HL-60 (cell line): ENCODE results near the gene NLRP3.
A peak's percentile ranks its signal among the peaks of the same experiment; 100 is the strongest.

ENCODE experiments used
- DNase-seq, 2 experiments: peaks; one replicate each; pipeline ENCODE4 v3.0.0-alpha.2; 2010 to 2020; ENCODE audit warnings: low read depth in 1 of 2, low spot score in 1 of 2
- H3K27ac ChIP-seq: fragments of 250-450 bp; sonication (Bioruptor Pico); replicated peaks from 2 replicates; pipeline ENCODE4 v1.5.1; 2020; ENCODE audit warnings: mild to moderate bottlenecking, moderate library complexity
- H3K27me3 ChIP-seq: fragments of 250-450 bp; sonication (Bioruptor Pico); 2 replicates; pipeline ENCODE4 v1.5.1; 2021; ENCODE audit warnings: mild to moderate bottlenecking, moderate library complexity; ENCODE audit not compliant: insufficient read depth, poor library complexity, severe bottlenecking
- H3K4me3 ChIP-seq: replicated peaks from 2 replicates; pipeline ENCODE4 v1.5.1; 2011; ENCODE audit warnings: mild to moderate bottlenecking, control low read depth, low read length; ENCODE audit not compliant: insufficient read depth
- CTCF ChIP-seq: IDR thresholded peaks from one replicate; pipeline ENCODE4 v1.5.1; 2011; ENCODE audit warnings: low read length, control low read depth, inconsistent platforms; ENCODE audit not compliant: insufficient read depth
- GABPA ChIP-seq: IDR thresholded peaks from 2 replicates; pipeline ENCODE4 v1.6.1; 2012; ENCODE audit warnings: low read depth
- POLR2AphosphoS5 ChIP-seq: IDR thresholded peaks from 2 replicates; pipeline ENCODE4 v1.6.1; 2012; ENCODE audit warnings: low read depth
- REST ChIP-seq: IDR thresholded peaks from 2 replicates; pipeline ENCODE4 v1.6.1; 2012; ENCODE audit warnings: low read depth; ENCODE audit not compliant: insufficient replicate concordance
- SPI1 ChIP-seq: IDR thresholded peaks from 2 replicates; pipeline ENCODE4 v1.6.1; 2012; ENCODE audit warnings: low read depth, mild to moderate bottlenecking, borderline replicate concordance

NLRP3 gene

GRCh38 chr1:247452447-247453039, 36.6 kb downstream of the NLRP3 start:
- DNase-seq = no peak
- TF ChIP-seq REST (no peak), SPI1 (no peak), GABPA (no peak), CTCF (no peak), POLR2AphosphoS5 (no peak)
- Histone ChIP-seq H3K27ac (no peak overlapping the region), H3K27me3 (no peaks in the 10 kb centered on the region), H3K4me3 (no peak overlapping the region)

- TF ChIP-seq CTCF = no peak
- TF ChIP-seq SPI1 = no peak
- no peak for TF ChIP-seq REST
- no peak for TF ChIP-seq GABPA
- TF ChIP-seq POLR2AphosphoS5 = no peak
Observed at GRCh38 chr1:247453245-247453644, 37.3 kb downstream of the NLRP3 start.

GRCh38 chr1:247453997-247454396, 38.0 kb downstream of the NLRP3 start:
- TF ChIP-seq CTCF (no peak), SPI1 (no peak), GABPA (no peak), REST (no peak), POLR2AphosphoS5 (no peak)
- no peak overlapping the region for H3K4me3 ChIP-seq
- H3K27ac ChIP-seq = no peak overlapping the region
- no peaks in the 10 kb centered on the region for H3K27me3 ChIP-seq
- DNase-seq = no peak

More at GRCh38 chr1:247453245-247453644, 37.3 kb downstream of the NLRP3 start:
- Histone ChIP-seq H3K27ac (peak overlapping the region; percentile 27), H3K27me3 (no peaks in the 10 kb centered on the region), H3K4me3 (no peak overlapping the region)
- DNase-seq = peak; percentile 8 to 48
